K562 (cell line): ENCODE results near the gene PIK3C2G.

Experiments
- BHLHE40 ChIP-seq: IDR thresholded peaks from 2 replicates; pipeline ENCODE4 v1.6.1; 2011; ENCODE audit warnings: low read length, improper control_type of control experiment
- BRCA1 ChIP-seq, 2 experiments: fragments of 450-650 bp in 1 of 2; sonication (generic) in 1 of 2; formaldehyde crosslinking in 1 of 2; IDR thresholded peaks; 2 replicates each; pipeline versions ENCODE4 v1.5.0 to v1.6.1; 2017 to 2020; ENCODE audit warnings: mild to moderate bottlenecking in 1 of 2, missing genetic modification reagents in 1 of 2
- HDAC6 ChIP-seq: IDR thresholded peaks from 2 replicates; pipeline ENCODE4 v1.6.1; 2012; ENCODE audit warnings: low read depth, mild to moderate bottlenecking, control low read depth, inconsistent platforms, low read length, moderate library complexity
- HIVEP1 ChIP-seq: fragments of 250-450 bp; sonication (Bioruptor Pico); IDR thresholded peaks from 2 replicates; pipeline ENCODE4 v1.4.0; 2020; ENCODE audit warnings: mild to moderate bottlenecking
- MAFK ChIP-seq: IDR thresholded peaks from 2 replicates; pipeline ENCODE4 v1.6.1; 2011; ENCODE audit warnings: low read length, improper control_type of control experiment
- MEIS2 ChIP-seq: fragments of 450-650 bp; IDR thresholded peaks from 2 replicates; pipeline ENCODE4 v1.6.1; 2014; ENCODE audit warnings: mild to moderate bottlenecking; ENCODE audit not compliant: partially characterized antibody
- NR2C2 ChIP-seq, 2 experiments: fragments of 200-800 bp in 1 of 2; sonication (Bioruptor generic) in 1 of 2; sonication (generic) in 1 of 2; formaldehyde crosslinking in 1 of 2; IDR thresholded peaks; 2 replicates each; pipeline versions ENCODE4 v1.6.1 to v1.8.0; 2016 to 2022; ENCODE audit warnings: mild to moderate bottlenecking in 1 of 2, missing compliant biosample characterization in 1 of 2, missing genetic modification characterization in 1 of 2, missing genetic modification reagents in 1 of 2
- NRF1 ChIP-seq, 2 experiments: fragments of 450-650 bp; IDR thresholded peaks in 1 of 2; conservative IDR thresholded peaks in 1 of 2; 2 replicates each; pipeline ENCODE4 v1.6.1; 2014; ENCODE audit warnings: mild to moderate bottlenecking in 2 of 2
- PHB2 ChIP-seq: fragments of 450-650 bp; IDR thresholded peaks from 2 replicates; pipeline ENCODE4 v1.6.1; 2017; ENCODE audit warnings: low read depth
- POLR2AphosphoS5 ChIP-seq: IDR thresholded peaks from 2 replicates; pipeline ENCODE4 v1.6.1; 2011; ENCODE audit warnings: mild to moderate bottlenecking, low read depth, low read length, moderate library complexity; ENCODE audit not compliant: control insufficient read depth, insufficient read depth
- ZNF311 ChIP-seq: fragments of 250-450 bp; sonication (Bioruptor Pico); IDR thresholded peaks from 2 replicates; pipeline ENCODE4 v1.4.0; 2020; ENCODE audit warnings: mild to moderate bottlenecking, moderate library complexity
- TF ChIP-seq, protein P1 (sequence below), 3 experiments: IDR thresholded peaks in 2 of 3; conservative IDR thresholded peaks in 1 of 3; 2 replicates each; pipeline ENCODE4 v1.5.1; 2011 to 2012; ENCODE audit warnings: low read length in 3 of 3, mild to moderate bottlenecking in 3 of 3, control low read depth in 2 of 3, improper control_type of control experiment in 1 of 3, inconsistent platforms in 1 of 3, low read depth in 1 of 3, mixed read lengths in 1 of 3, moderate library complexity in 1 of 3; ENCODE audit not compliant: insufficient read depth in 2 of 3

DNA sequence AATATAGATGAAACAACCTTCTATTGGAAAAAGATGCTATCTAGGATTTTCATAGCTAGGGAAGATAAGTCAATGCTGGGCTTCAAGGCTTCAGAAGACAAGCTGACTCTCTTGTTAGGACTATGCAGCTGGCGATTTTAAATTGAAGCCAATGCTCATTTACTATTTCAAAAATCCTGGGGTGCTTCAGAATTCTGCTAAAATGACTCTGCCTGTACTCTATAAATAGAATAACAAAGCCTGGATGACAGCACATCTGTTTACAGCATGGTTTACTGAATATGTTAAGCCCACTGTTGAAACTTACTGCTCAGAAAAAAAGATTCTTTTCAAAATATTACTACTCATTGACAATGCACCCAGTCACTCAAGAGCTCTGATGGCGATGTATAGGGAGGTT is 155.1 kb downstream of the PIK3C2G start:
- TF ChIP-seq PHB2: no peak
- no peak for TF ChIP-seq HIVEP1
- TF ChIP-seq, protein P1, sequence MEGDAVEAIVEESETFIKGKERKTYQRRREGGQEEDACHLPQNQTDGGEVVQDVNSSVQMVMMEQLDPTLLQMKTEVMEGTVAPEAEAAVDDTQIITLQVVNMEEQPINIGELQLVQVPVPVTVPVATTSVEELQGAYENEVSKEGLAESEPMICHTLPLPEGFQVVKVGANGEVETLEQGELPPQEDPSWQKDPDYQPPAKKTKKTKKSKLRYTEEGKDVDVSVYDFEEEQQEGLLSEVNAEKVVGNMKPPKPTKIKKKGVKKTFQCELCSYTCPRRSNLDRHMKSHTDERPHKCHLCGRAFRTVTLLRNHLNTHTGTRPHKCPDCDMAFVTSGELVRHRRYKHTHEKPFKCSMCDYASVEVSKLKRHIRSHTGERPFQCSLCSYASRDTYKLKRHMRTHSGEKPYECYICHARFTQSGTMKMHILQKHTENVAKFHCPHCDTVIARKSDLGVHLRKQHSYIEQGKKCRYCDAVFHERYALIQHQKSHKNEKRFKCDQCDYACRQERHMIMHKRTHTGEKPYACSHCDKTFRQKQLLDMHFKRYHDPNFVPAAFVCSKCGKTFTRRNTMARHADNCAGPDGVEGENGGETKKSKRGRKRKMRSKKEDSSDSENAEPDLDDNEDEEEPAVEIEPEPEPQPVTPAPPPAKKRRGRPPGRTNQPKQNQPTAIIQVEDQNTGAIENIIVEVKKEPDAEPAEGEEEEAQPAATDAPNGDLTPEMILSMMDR (IDR thresholded peaks at IDR 0.05 in 2 of 3, conservative IDR thresholded peaks at IDR 0.05 in 1 of 3; ENCODE audit: insufficient read depth in 2 of 3, low read depth in 1 of 3, low read length in 3 of 3): no peak
- no peak for TF ChIP-seq MEIS2
- no peak for TF ChIP-seq BHLHE40
- no peak for TF ChIP-seq POLR2AphosphoS5
- TF ChIP-seq HDAC6: no peak
- TF ChIP-seq BRCA1 (IDR thresholded peaks at IDR 0.05): no peak
- no peak for TF ChIP-seq BRCA1 (CRISPR knock-in tag; IDR thresholded peaks at IDR 0.05)
- no peak for TF ChIP-seq NRF1 (conservative IDR thresholded peaks at IDR 0.05 in 1 of 2, IDR thresholded peaks at IDR 0.05 in 1 of 2)
- TF ChIP-seq NR2C2 (CRISPR knock-in tag; IDR thresholded peaks at IDR 0.05): no peak
- no peak for TF ChIP-seq NR2C2 (tag; IDR thresholded peaks at IDR 0.05)
- TF ChIP-seq MAFK: no peak
- TF ChIP-seq ZNF311 (CRISPR knock-in tag): no peak
